ENCODE results near the gene DACH2.

DNA sequence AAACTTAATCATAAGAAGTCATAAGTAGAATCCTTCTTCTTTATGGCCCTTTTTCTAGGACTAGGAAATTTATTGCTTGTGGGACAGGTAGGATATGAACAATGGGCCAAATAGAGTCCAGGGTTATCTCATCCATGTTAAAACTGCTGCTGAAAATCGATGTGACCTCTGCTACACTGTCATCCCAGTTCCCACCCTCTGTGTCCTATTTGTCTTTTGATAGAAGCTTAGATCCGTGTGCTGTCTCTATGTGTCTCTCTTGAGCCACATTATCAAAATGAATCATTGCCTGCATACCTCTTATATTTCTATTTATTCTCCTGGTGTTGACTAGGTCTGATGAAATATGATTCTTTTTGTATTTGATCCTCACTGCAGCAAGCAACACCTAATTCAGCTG is 661.4 kb downstream of the DACH2 start:
- TF ChIP-seq, protein P1, sequence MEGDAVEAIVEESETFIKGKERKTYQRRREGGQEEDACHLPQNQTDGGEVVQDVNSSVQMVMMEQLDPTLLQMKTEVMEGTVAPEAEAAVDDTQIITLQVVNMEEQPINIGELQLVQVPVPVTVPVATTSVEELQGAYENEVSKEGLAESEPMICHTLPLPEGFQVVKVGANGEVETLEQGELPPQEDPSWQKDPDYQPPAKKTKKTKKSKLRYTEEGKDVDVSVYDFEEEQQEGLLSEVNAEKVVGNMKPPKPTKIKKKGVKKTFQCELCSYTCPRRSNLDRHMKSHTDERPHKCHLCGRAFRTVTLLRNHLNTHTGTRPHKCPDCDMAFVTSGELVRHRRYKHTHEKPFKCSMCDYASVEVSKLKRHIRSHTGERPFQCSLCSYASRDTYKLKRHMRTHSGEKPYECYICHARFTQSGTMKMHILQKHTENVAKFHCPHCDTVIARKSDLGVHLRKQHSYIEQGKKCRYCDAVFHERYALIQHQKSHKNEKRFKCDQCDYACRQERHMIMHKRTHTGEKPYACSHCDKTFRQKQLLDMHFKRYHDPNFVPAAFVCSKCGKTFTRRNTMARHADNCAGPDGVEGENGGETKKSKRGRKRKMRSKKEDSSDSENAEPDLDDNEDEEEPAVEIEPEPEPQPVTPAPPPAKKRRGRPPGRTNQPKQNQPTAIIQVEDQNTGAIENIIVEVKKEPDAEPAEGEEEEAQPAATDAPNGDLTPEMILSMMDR (IDR thresholded peaks at IDR 0.05), result no peak
- no peak for TF ChIP-seq POLR2AphosphoS5 (IDR thresholded peaks at IDR 0.05)
- no peak for TF ChIP-seq EP300 (IDR thresholded peaks at IDR 0.05)
- no peak for TF ChIP-seq POLR2A (IDR thresholded peaks at IDR 0.05)

All from upper lobe of left lung (tissue), 4 donors.